GM18951 (cell line): Measurements from ENCODE around the gene POMT2.

Source experiments
- POLR2A ChIP-seq: IDR thresholded peaks from 4 replicates; pipeline ENCODE4 v1.6.1; 2011; ENCODE audit warnings: mild to moderate bottlenecking; ENCODE audit not compliant: insufficient read length, insufficient read depth; ENCODE audit errors: extremely low read depth
- in situ Hi-C: fragments of 300-500 bp; cut with MboI; formaldehyde crosslinking; loops from one replicate; pipeline ENCODE4 v1.12.0; 2022; ENCODE audit warnings: low sequenced_read_pairs, mixed read lengths, inconsistent platforms; ENCODE audit not compliant: unreplicated experiment

Gene POMT2

GRCh38 chr14:77264466-77265186 lies 56.1 kb downstream of the POMT2 start:
- in situ Hi-C loops: no loop called here
- TF ChIP-seq POLR2A: no peak

DNA sequence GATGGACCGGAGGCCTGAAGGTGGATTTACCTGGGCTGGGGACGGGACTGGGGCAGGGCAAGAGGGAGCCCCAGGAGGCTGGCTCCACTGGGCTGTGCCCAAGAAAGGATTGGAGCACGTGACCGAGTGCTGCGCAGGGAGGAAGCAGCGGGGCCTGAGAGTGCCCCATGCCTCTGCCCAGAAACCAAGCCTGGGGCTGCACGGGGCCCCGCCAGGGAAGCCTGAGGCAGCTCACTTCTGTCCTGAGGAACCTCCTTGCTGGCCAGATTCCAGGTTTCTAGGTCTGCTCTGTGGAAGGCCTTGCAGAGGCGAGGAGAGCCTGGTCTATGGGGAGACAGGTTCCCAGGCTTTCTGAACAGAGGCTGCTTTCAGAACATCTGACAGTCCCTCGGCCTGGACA lies 60.1 kb downstream of the POMT2 start:
- in situ Hi-C loops: no loop called here
- no peak for TF ChIP-seq POLR2A

DNA sequence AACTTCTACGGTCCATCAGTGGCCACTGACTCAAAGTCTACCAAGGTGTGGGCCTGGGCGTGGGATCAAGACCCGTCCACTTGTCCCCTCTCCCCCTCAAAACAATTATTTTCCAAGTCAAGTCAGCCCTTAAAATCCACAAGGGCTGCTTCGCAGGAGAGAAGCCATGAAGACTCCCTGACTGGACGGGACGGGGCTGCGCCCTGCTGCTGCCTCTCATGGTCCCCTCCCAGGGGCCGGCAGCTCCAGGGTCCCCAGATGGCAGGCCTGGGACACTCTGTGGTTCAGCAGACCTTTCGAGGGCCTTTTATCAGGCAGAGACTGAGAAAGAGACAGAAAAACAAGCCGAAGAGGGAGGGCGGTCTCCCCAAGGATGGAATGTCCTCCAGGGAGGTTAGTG lies 60.5 kb downstream of the POMT2 start:
- in situ Hi-C loops: no loop called here
- TF ChIP-seq POLR2A: no peak

DNA sequence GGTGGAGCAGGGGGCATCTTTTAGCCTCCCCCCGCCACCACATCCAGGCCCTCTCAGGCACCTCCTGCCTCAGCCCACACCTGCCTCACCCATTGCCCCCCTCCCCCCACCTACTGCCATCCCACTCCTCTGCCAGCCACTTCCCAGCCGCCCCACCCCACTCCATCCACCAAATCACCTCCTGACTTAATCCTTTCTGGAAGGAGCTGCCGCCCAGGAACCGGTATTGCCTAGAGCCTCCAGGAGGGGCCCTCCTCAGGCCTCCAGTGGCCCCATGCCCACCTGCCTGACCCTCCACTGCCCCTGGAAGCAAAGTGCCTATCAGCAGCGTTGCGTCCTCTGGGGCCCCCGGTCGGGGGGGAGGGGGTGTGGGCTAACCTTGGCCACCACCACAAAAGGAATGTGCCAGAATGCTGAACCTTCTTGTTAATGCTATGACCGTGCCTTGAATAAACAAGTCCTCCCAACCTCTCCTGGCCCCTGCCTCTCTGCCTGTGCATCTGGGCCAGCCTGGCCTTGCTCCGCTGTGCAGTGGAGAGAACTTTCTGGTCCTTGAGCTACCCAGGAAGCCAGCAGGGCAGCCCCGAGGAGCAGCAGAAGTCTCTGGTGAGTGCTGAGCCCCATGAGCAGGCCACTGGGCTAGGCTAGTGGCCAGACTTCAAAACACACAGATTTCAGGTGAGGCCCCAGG lies 61.5 kb downstream of the POMT2 start:
- no peak for TF ChIP-seq POLR2A
- in situ Hi-C loops: no loop called here

DNA sequence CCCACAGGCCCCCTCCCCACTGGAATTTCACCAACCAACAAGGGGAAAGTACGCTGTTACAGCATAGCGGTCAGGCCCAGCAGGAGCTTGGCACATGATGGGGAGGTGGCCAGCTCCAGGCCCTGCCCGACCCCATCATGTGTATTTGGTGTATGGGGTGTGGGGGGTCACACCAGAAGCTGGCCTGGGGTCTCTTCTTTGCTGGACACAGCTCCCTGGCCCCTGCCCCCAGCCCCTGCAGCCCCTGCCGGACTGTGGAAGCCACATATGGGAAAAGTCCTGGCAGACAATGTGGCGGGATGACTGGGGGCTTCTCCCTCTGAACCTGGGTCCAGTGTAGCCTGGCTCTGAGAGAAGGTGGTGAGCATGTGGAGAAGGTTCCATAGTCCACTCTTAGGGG lies 62.1 kb downstream of the POMT2 start:
- in situ Hi-C loops: no loop called here
- TF ChIP-seq POLR2A: no peak

DNA sequence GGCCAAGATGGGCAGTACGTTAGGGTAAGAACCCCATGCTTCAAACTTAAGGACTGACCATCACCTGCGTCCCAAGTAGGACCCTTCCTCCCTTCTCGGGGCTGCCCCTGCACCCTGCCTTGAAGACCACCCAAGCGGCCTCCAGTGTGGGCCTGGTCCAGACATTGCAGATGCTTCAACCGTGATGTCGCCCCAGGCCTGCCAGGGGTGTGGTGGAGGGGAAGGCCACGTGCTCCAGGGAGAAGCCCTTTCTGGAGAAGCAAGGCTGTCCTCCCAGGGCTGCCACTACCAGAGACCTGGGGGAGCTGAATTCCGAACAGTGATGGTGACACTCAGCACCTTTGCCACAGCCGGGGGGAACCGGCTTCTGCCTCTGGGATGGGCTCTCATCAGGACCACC lies 63.0 kb downstream of the POMT2 start:
- no peak for TF ChIP-seq POLR2A
- in situ Hi-C loops: no loop called here

- TF ChIP-seq POLR2A: no peak
- in situ Hi-C loops: no loop called here
Observed at GRCh38 chr14:77256694-77257093, 64.0 kb downstream of the POMT2 start.

DNA sequence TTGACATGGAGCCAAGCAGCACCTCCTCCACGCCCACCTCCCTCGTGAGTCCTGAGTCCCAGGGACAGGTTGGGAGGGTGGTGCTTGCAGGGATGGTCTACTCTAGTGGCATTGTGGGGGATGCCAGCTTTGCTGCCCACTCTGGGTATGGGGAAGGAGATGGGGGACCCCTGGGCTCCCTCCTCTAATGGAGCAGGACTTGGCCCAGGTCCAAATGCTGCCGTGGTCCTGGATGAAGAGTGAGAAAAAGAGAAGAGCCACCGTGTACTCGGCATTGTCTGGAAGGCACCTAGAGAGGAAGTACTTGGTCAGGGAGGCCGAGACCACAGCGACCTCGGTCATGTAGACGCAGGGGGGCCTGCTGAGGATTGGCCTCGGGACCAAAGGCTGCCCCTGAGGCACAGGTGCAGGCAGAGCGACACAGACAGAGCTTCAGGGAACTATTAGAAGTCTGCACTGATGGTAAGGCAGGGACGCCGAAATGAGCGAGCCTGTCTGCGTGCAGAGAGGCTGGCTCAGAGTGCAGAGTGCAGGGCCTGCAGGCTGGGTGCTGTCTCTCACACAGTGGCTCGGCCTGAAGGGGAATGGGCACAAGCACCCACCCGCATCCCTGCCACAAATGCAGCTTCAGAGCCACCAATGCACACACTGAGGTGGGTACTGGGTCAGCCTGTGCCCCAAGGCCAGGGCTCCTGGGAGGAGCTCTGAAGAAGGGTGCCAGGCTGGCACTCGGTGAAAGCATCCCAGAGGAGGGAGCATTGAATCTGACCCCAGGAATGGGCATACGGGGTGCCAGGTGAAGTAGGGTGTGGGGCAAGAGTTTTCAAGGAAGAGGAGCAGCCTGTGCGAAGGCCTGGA lies 67.1 kb downstream of the POMT2 start:
- TF ChIP-seq POLR2A: no peak
- in situ Hi-C loops: no loop called here

GRCh38 chr14:77251870-77252269 lies 68.8 kb downstream of the POMT2 start:
- TF ChIP-seq POLR2A: no peak
- in situ Hi-C loops: no loop called here

- in situ Hi-C loops: no loop called here
Observed at GRCh38 chr14:77250927-77251326, 69.8 kb downstream of the POMT2 start.

DNA sequence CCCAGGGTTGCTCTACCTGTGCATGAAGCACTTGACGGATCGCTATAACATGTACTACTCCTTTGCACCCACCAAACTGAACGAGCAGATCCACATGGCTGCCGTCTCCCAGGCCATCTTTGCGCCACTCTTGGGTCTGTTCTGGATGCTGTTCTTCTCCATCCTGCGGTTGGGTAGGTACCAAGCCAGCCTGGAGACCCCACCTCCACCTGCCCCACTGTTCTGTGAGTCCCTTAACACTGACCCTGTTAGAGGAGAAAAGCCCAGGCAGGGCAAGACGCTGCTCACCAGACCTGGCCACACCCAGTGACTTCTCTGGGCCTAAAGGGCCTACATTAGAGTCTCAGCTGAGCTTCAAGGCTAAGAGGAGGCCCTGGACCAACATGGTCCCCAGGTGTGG lies 71.4 kb downstream of the POMT2 start:
- TF ChIP-seq POLR2A: no peak
- in situ Hi-C loops: no loop called here

More at GRCh38 chr14:77250927-77251326, 69.8 kb downstream of the POMT2 start:
- TF ChIP-seq POLR2A: no peak

GRCh38 chr14:77248666-77249065 lies 72.0 kb downstream of the POMT2 start:
- TF ChIP-seq POLR2A: no peak
- in situ Hi-C loops: no loop called here

DNA sequence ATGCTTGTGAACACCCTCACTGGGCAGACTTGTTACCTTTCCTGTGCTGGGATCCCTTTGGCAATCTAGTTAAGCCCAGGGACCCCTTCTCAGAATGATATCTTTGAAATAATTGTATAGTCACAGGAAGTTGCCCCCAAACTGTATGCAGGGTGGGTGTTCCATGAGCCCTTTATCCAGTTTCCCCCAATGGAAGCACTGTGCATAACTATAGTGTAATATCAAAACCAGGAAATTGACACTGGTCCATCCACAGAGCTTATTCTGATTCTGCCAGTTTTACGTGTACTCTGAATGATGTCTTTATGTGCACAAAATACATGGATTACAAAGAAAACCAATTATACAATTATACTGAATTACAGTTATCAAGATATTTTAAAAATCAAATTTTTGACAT lies 73.9 kb downstream of the POMT2 start:
- in situ Hi-C loops: no loop called here
- no peak for TF ChIP-seq POLR2A
